GM04504 (cell line): ENCODE data around the gene KRT4.
"Not testable (repeated sequence)": the region's sequence is repeated elsewhere in the genome, so short reads cannot be mapped to it uniquely, and the experiment has no call there.

Experiments
- DNase-seq: peaks from one replicate; pipeline ENCODE4 v3.0.0-alpha.2; 2012; ENCODE audit warnings: low read depth

KRT4 gene

GRCh38 chr12:52807544-52808470, 6.1 kb downstream of the KRT4 start:
- DNase-seq = no peak

GRCh38 chr12:52806821-52807543, 6.9 kb downstream of the KRT4 start:
- no peak for DNase-seq

- no peak for DNase-seq
These were observed 7.6 kb downstream of the KRT4 start for GRCh38 chr12:52806169-52806811.

DNA sequence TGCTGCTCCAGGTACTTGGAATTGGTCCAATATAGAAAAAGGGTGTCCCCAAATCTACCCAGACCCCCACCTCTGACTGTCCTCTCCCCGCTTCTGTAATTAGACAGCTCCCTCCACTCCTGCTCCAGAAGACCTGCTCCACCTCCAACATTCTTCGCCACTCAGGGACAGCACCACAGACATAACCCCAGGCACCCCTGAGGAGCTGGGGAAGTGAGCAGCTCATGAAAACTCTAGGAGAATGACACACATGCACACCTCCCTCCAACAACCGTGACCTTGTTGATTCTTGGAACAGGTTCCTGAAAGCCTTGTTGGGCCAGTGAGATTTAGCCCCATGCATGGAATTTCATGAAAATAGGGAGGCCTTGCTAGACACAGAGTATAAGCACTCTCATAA, 8.2 kb downstream of the KRT4 start:
- no peak for DNase-seq

- no peak for DNase-seq
These were observed 8.9 kb downstream of the KRT4 start for GRCh38 chr12:52805000-52805399.

- no peak for DNase-seq
These were observed 11.5 kb downstream of the KRT4 start for GRCh38 chr12:52802442-52802841.

GRCh38 chr12:52801773-52802172, 12.1 kb downstream of the KRT4 start:
- DNase-seq = no peak

DNA sequence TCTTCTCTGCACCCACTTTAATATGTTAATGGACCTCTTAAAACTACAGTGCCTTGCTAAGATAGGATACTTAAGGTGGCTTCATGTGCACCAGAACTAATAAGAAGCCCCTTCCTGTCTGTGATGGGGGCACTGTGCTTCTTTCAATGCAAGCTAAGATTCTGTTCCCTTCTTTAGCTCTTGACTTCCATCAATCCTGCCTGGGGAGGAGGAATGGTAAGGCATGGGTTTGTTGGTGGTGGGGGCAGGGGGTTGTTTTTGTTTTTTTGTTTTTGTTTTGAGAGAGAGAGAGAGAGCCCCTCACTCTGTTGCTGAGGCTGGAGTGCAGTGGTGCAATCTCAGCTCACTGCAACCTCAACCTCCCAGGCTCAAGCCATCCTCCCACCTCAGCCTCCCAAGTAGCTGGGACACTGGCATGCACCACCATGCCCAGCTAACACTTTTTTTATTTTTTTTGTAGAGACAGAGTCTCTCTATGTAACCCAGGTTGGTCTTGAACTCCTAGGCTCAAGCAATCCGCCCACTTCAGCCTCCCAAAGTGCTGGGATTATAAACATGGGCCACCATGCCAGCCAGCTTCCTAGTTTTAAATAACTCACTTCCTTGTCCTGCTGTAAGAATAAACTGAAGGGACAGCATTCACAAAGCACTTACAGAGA, 13.5 kb downstream of the KRT4 start:
- no peak for DNase-seq

DNA sequence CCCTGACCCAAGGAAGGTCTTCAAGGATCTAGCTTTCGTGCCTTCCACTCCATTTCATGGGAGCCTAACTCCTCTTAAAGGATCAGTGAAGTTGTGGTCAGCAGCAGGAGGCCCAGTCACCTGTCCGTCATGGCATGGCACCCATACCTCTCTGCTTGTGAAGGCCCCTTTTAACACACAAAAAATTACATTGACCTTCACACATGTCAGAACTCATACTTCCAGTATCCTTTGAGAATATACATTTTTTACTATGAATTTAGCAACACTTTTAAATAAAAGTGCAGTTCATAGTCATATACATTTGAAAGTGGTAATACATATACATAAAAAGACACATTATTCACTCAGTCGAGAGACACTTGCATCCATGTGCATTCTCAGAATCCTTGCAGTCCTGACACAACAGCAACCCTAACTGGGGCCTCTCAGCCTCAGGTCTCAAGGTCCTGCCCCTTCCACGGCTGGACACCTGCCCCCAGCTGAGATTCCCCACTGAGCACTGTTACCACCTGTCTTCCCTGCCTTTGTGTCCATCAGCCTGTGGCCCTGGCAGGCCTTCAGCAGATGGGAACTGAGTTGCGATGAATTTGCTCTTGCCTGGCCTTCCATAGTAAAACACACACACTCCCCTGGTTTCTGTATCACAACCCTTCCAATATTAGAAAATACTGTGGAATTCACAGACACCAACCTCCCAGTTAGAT, 14.3 kb downstream of the KRT4 start:
- DNase-seq = no peak

DNA sequence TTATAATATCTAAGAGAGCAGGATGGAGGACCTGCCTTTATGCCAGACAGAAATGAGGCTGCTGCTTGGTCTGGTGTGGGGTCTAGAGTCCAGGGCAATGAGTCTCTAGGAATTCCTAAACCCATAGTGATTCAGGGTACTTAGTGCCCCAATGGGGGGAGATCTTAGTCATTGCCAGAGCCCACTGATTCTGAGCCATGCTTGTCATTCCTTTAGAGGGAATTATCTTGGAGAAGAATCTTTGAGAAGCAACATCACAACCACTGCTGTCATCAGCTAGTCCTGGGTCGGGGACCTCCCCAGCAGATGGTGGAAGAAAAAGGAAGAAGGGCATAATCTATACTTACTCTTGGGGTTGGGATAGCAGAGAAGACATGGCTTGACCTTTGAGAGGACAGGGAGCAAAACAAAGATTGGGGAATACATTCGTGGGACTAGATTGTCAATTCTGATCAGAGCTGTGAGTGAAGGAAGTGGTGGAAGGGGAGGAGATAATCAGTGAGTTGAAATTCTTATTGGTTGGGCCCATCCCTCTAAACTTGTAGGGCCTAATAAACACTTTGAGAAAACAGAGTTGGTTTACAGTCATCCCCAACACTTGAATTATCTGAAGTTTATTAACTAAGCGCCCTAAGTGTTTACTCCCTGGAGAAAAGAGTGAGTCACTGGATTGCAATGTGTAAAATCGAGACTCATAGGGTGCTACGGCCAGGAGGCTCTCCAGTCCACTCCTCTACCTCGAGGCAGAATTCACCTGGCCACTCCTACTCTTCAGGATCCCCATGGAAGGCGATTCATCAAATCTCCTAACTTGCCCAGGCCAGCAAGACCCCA, 15.0 kb downstream of the KRT4 start:
- no peak for DNase-seq

- peak; percentile 37 for DNase-seq
These were observed 15.8 kb downstream of the KRT4 start for GRCh38 chr12:52798003-52798670.

- DNase-seq = no peak
These were observed 16.4 kb downstream of the KRT4 start for GRCh38 chr12:52797529-52797894.

- no peak for DNase-seq
These were observed 16.9 kb downstream of the KRT4 start for GRCh38 chr12:52796839-52797528.

GRCh38 chr12:52796429-52796794, 17.5 kb downstream of the KRT4 start:
- DNase-seq = no peak

- no peak for DNase-seq
These were observed 18.1 kb downstream of the KRT4 start, which contains the start of gene KRT3 for GRCh38 chr12:52795694-52796428. Gene KRT3, minus strand, starts transcription at chr12:52796117. Its CDS starts 75 bp downstream, at chr12:52796042.

GRCh38 chr12:52795332-52795674, 18.6 kb downstream of the KRT4 start:
- not testable (repeated sequence) for DNase-seq

- DNase-seq = no peak
These were observed 19.2 kb downstream of the KRT4 start for GRCh38 chr12:52794479-52795331.
